H1 (cell line): Measurements from ENCODE around the gene CEBPB. TPM values are rescaled to one million over a fixed set of nuclear protein-coding genes. Genes with fewer than 3 reads are reported as not detected.
A peak's percentile ranks its signal among the peaks of the same experiment; 100 is the strongest.

Experiments
- ATF2 ChIP-seq: IDR thresholded peaks from 2 replicates; pipeline ENCODE4 v1.6.1; 2012; ENCODE audit warnings: low read length, inconsistent platforms
- BACH1 ChIP-seq: IDR thresholded peaks from 2 replicates; pipeline ENCODE4 v1.6.1; 2012; ENCODE audit warnings: low read length, improper control_type of control experiment
- EGR1 ChIP-seq: IDR thresholded peaks from 2 replicates; pipeline ENCODE4 v1.6.1; 2011; ENCODE audit warnings: low read depth, low read length, borderline replicate concordance
- EZH2 ChIP-seq: fragments of 200-600 bp; sonication (generic); IDR thresholded peaks from 2 replicates; pipeline ENCODE4 v1.7.1; 2012; ENCODE audit warnings: low read depth, mild to moderate bottlenecking, moderate library complexity, low read length, inconsistent platforms; ENCODE audit not compliant: severe bottlenecking
- GTF2F1 ChIP-seq: IDR thresholded peaks from 2 replicates; pipeline ENCODE4 v1.6.1; 2012; ENCODE audit warnings: low read depth, low read length, improper control_type of control experiment, borderline replicate concordance
- HDAC2 ChIP-seq, 2 experiments: fragments of 300-600 bp in 1 of 2; sonication (generic) in 1 of 2; IDR thresholded peaks; 2 replicates each; pipeline ENCODE4 v1.6.1; 2011 to 2012; ENCODE audit warnings: low read depth in 2 of 2, low read length in 2 of 2, mild to moderate bottlenecking in 2 of 2, moderate library complexity in 2 of 2, borderline replicate concordance in 1 of 2, inconsistent platforms in 1 of 2
- KDM4A ChIP-seq: IDR thresholded peaks from one replicate; pipeline ENCODE4 v1.7.1; 2012; ENCODE audit warnings: low read depth, mild to moderate bottlenecking, moderate library complexity, low read length, inconsistent platforms; ENCODE audit not compliant: severe bottlenecking
- NRF1 ChIP-seq: IDR thresholded peaks from 2 replicates; pipeline ENCODE4 v1.6.1; 2011; ENCODE audit warnings: mild to moderate bottlenecking, low read depth, low read length, improper control_type of control experiment
- PHF8 ChIP-seq: fragments of 200-600 bp; sonication (generic); conservative IDR thresholded peaks from 2 replicates; pipeline ENCODE4 v1.7.1; 2012; ENCODE audit warnings: low read depth, mild to moderate bottlenecking, inconsistent platforms, low read length, moderate library complexity
- RFX5 ChIP-seq: IDR thresholded peaks from 2 replicates; pipeline ENCODE4 v1.6.1; 2011; ENCODE audit warnings: low read depth, low read length, improper control_type of control experiment, borderline replicate concordance
- SAP30 ChIP-seq: fragments of 300-600 bp; sonication (generic); IDR thresholded peaks from 2 replicates; pipeline ENCODE4 v1.7.1; 2012; ENCODE audit warnings: low read length, moderate library complexity, mild to moderate bottlenecking, inconsistent platforms; ENCODE audit not compliant: insufficient read depth, insufficient replicate concordance
- SIN3A ChIP-seq, 2 experiments: IDR thresholded peaks in 1 of 2; conservative IDR thresholded peaks in 1 of 2; 2 replicates each; pipeline ENCODE4 v1.6.1; 2011 to 2012; ENCODE audit warnings: low read length in 2 of 2, improper control_type of control experiment in 1 of 2, low read depth in 1 of 2, mild to moderate bottlenecking in 1 of 2
- SP4 ChIP-seq: IDR thresholded peaks from 2 replicates; pipeline ENCODE4 v1.6.1; 2012; ENCODE audit warnings: low read length, inconsistent platforms
- SRF ChIP-seq: IDR thresholded peaks from 2 replicates; pipeline ENCODE4 v1.6.1; 2011; ENCODE audit warnings: mild to moderate bottlenecking, low read depth, low read length, moderate library complexity
- TAF7 ChIP-seq: optimal IDR thresholded peaks from 2 replicates; pipeline ENCODE3; 2011; ENCODE audit warnings: low read depth, mild to moderate bottlenecking, inconsistent platforms, low read length, moderate library complexity, borderline replicate concordance
- polyA plus RNA-seq, 7 experiments: library from polyadenylated mRNA; depleted of rRNA in 3 of 7; stranded (reverse) in 5 of 7; unstranded in 2 of 7; fragments of >200 nt in 5 of 7; fragments of 200-250 nt in 2 of 7; gene quantifications; 1 replicate in 5 of 7; 2 replicates in 1 of 7; 4 replicates in 1 of 7; pipeline versions ENCODE4 v1.2.1 to v1.2.3, GENCODE V29; 2011 to 2013; ENCODE audit warnings: missing spikeins in 2 of 7, mixed read lengths in 2 of 7
- total RNA-seq: library from RNA; stranded (reverse); fragmentation: NEBNext Ultra II Directional; extraction: Animal tissue kit (Norgen Biotek cat#: 25700); gene quantifications from 2 replicates; pipeline ENCODE4 v1.2.1, GENCODE V29; 2021
- TF ChIP-seq, protein P1 (sequence below): IDR thresholded peaks from 2 replicates; pipeline ENCODE4 v1.6.1; 2012; ENCODE audit warnings: inconsistent platforms
- TF ChIP-seq, protein P2 (sequence below), 3 experiments: IDR thresholded peaks; 1 replicate in 2 of 3; 2 replicates in 1 of 3; pipeline versions ENCODE4 v1.5.1 to v1.6.1; 2011; ENCODE audit warnings: low read length in 3 of 3, mild to moderate bottlenecking in 3 of 3, inconsistent platforms in 2 of 3, low read depth in 1 of 3, moderate library complexity in 1 of 3; ENCODE audit not compliant: insufficient read depth in 1 of 3; ENCODE audit errors: control extremely low read depth in 1 of 3

Gene CEBPB
- total and polyA plus RNA-seq, 2 of the 8 experiments (the other 6 are each of a cell fraction or from before 2014, with no cell fraction given) = 7.1 to 24.1 TPM

GRCh38 chr20:50153500-50154377, 36.9 kb upstream of the CEBPB start, which contains the start of gene PEDS1 (continued):
- no peak for TF ChIP-seq EZH2
- no peak for TF ChIP-seq TAF7
- TF ChIP-seq ATF2 = no peak
- no peak for TF ChIP-seq EGR1
- peak; percentile 82 for TF ChIP-seq PHF8
- TF ChIP-seq, protein P1, sequence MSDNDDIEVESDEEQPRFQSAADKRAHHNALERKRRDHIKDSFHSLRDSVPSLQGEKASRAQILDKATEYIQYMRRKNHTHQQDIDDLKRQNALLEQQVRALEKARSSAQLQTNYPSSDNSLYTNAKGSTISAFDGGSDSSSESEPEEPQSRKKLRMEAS = peak; percentile 85
- TF ChIP-seq SAP30 = no peak
- no peak for TF ChIP-seq GTF2F1
- no peak for TF ChIP-seq RFX5
- TF ChIP-seq BACH1 = no peak
- no peak; a peak in 1 of 4 replicates for TF ChIP-seq HDAC2 (IDR thresholded peaks at IDR 0.05; ENCODE audit: borderline replicate concordance in 1 of 2, low read depth in 2 of 2, low read length in 2 of 2)
- TF ChIP-seq NRF1 = 0 out of 2 replicates have a peak, but pooled peaks have one; percentile 4
- no peak for TF ChIP-seq SP4
- no peak for TF ChIP-seq SRF
- TF ChIP-seq KDM4A = peak; percentile 74
- TF ChIP-seq SIN3A (conservative IDR thresholded peaks at IDR 0.05 in 1 of 2, IDR thresholded peaks at IDR 0.05 in 1 of 2; ENCODE audit: low read depth in 1 of 2, low read length in 2 of 2) = no peak; a peak in 1 of 4 replicates
- TF ChIP-seq, protein P2, sequence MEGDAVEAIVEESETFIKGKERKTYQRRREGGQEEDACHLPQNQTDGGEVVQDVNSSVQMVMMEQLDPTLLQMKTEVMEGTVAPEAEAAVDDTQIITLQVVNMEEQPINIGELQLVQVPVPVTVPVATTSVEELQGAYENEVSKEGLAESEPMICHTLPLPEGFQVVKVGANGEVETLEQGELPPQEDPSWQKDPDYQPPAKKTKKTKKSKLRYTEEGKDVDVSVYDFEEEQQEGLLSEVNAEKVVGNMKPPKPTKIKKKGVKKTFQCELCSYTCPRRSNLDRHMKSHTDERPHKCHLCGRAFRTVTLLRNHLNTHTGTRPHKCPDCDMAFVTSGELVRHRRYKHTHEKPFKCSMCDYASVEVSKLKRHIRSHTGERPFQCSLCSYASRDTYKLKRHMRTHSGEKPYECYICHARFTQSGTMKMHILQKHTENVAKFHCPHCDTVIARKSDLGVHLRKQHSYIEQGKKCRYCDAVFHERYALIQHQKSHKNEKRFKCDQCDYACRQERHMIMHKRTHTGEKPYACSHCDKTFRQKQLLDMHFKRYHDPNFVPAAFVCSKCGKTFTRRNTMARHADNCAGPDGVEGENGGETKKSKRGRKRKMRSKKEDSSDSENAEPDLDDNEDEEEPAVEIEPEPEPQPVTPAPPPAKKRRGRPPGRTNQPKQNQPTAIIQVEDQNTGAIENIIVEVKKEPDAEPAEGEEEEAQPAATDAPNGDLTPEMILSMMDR (IDR thresholded peaks at IDR 0.05; ENCODE audit: control extremely low read depth in 1 of 3, insufficient read depth in 1 of 3, low read depth in 1 of 3, low read length in 3 of 3) = no peak
